K562 (cell line): ENCODE results near the gene ABHD8. TPM values are rescaled to one million over a fixed set of nuclear protein-coding genes. Genes with fewer than 3 reads are reported as not detected.
A peak's percentile ranks its signal among the peaks of the same experiment; 100 is the strongest.

Experiments used
- ATAC-seq: fragments of 200-7000 bp; cut with Tn5 transposase; 3 replicates; pipeline ENCODE4 v1.9.1; 2020; ENCODE audit warnings: moderate library complexity
- BruUV-seq: library from RNA; stranded (reverse); fragments of 400-500 nt; replicated peaks from 2 replicates; lab custom pipeline; 2021; lab: Mats Ljungman, UMichigan
- CTCF ChIA-PET: fragments of 300-600 bp; formaldehyde crosslinking; extraction: SDS; loops from one replicate; lab custom pipeline; 2021; ENCODE audit warnings: low intra/inter-chr PET ratio; lab: Yijun Ruan, JAX
- POLR2A ChIA-PET: fragments of 300-600, 350-650 bp; sonication (Branson Sonifier 250); formaldehyde crosslinking; extraction: SDS; loops from one replicate; lab custom pipeline; 2021; ENCODE audit warnings: antibody characterized with exemption, inconsistent platforms; lab: Yijun Ruan, JAX
- DNase-seq, 4 experiments: peaks; one replicate each; pipeline versions ENCODE4 v3.0.0 to v3.0.0-alpha.2; 2011 to 2018; ENCODE audit warnings: low spot score in 3 of 4, mixed read lengths in 3 of 4; ENCODE audit errors: extremely low read depth in 1 of 4
- FAIRE-seq: peaks from 2 replicates; lab custom pipeline; 2011; peaks lifted over from hg19 to GRCh38; lab: Jason Lieb, UNC
- H2AFZ ChIP-seq: 2 replicates; pipeline ENCODE4 v1.6.0; 2011; ENCODE audit warnings: low read depth, low read length, control low read depth, inconsistent platforms
- H3K27ac ChIP-seq: fragments of 200-600 bp; 3 replicates; pipeline ENCODE4 v1.8.0; 2011; ENCODE audit warnings: low read depth, mild to moderate bottlenecking, control low read depth, inconsistent platforms, low read length, moderate library complexity, mixed read lengths; ENCODE audit errors: extremely low read depth
- H3K27me3 ChIP-seq, 2 experiments: fragments of 300-600 bp in 1 of 2; 2 replicates in 1 of 2; 3 replicates in 1 of 2; pipeline versions ENCODE4 v1.6.0 to v1.8.0; 2011; ENCODE audit warnings: inconsistent platforms in 2 of 2, low read length in 2 of 2, mild to moderate bottlenecking in 1 of 2, mixed read lengths in 1 of 2, moderate library complexity in 1 of 2; ENCODE audit not compliant: control insufficient read depth in 2 of 2, insufficient read depth in 2 of 2
- H3K36me3 ChIP-seq: fragments of 300-600 bp; 3 replicates; pipeline ENCODE4 v1.8.0; 2011; ENCODE audit warnings: mild to moderate bottlenecking, low read length, inconsistent platforms; ENCODE audit not compliant: control insufficient read depth, insufficient read depth
- H3K4me1 ChIP-seq, 2 experiments: fragments of 200-600 bp in 1 of 2; replicated peaks in 1 of 2; 2 replicates in 1 of 2; 3 replicates in 1 of 2; pipeline versions ENCODE4 v1.5.1 to v1.8.0; 2011; ENCODE audit warnings: inconsistent platforms in 2 of 2, low read length in 2 of 2, mild to moderate bottlenecking in 1 of 2, mixed read lengths in 1 of 2, moderate library complexity in 1 of 2; ENCODE audit not compliant: control insufficient read depth in 2 of 2, insufficient read depth in 2 of 2
- H3K4me2 ChIP-seq: 2 replicates; pipeline ENCODE4 v1.6.1; 2011; ENCODE audit warnings: low read length, control low read depth, inconsistent platforms, mixed read lengths; ENCODE audit not compliant: insufficient read depth
- H3K4me3 ChIP-seq: fragments of 200-600 bp; sonication (generic), shearing (Covaris generic); 2 replicates; pipeline ENCODE4 v1.5.1; 2016; ENCODE audit warnings: control low read depth, inconsistent platforms
- H3K79me2 ChIP-seq: fragments of 200-600 bp; 3 replicates; pipeline ENCODE4 v1.8.0; 2011; ENCODE audit warnings: low read length, inconsistent platforms; ENCODE audit not compliant: control insufficient read depth, insufficient read depth
- H3K9ac ChIP-seq, 2 experiments: 2 replicates each; pipeline versions ENCODE4 v1.6.0 to v1.6.1; 2011; ENCODE audit warnings: low read depth in 2 of 2, low read length in 2 of 2, control low read depth in 1 of 2, inconsistent platforms in 1 of 2, mild to moderate bottlenecking in 1 of 2, mixed read lengths in 1 of 2; ENCODE audit not compliant: insufficient read depth in 1 of 2
- H3K9me1 ChIP-seq: one replicate; pipeline ENCODE4 v1.6.0; 2011; ENCODE audit warnings: inconsistent platforms, mild to moderate bottlenecking, low read length, moderate library complexity; ENCODE audit not compliant: control insufficient read depth, insufficient read depth
- H3K9me3 ChIP-seq: replicated peaks from 2 replicates; pipeline ENCODE4 v1.5.1; 2011; ENCODE audit warnings: low read depth, low read length, inconsistent platforms; ENCODE audit not compliant: control insufficient read depth, insufficient read depth
- H4K20me1 ChIP-seq: replicated peaks from 2 replicates; pipeline ENCODE4 v1.6.1; 2011; ENCODE audit warnings: low read length, inconsistent platforms, mixed read lengths; ENCODE audit not compliant: control insufficient read depth, insufficient read depth
- BRCA1 ChIP-seq, 2 experiments: fragments of 450-650 bp in 1 of 2; sonication (generic) in 1 of 2; formaldehyde crosslinking in 1 of 2; IDR thresholded peaks; 2 replicates each; pipeline versions ENCODE4 v1.5.0 to v1.6.1; 2017 to 2020; ENCODE audit warnings: mild to moderate bottlenecking in 1 of 2, missing genetic modification reagents in 1 of 2
- ID3 ChIP-seq, 2 experiments: fragments of 250-450 bp in 1 of 2; fragments of 450-650 bp in 1 of 2; sonication (Bioruptor Pico) in 1 of 2; IDR thresholded peaks; 2 replicates each; pipeline versions ENCODE4 v1.6.1 to v1.8.0; 2016 to 2021; ENCODE audit warnings: mild to moderate bottlenecking in 2 of 2, moderate library complexity in 2 of 2, missing compliant biosample characterization in 1 of 2, missing genetic modification characterization in 1 of 2
- KDM1A ChIP-seq, 2 experiments: fragments of 450-650 bp; IDR thresholded peaks; 2 replicates each; pipeline ENCODE4 v1.6.1; 2016; ENCODE audit warnings: mild to moderate bottlenecking in 2 of 2
- PCBP1 ChIP-seq: fragments of 200-400 bp; formaldehyde crosslinking; IDR thresholded peaks from 2 replicates; pipeline ENCODE4 v1.6.1; 2018; ENCODE audit warnings: mild to moderate bottlenecking, low read depth, low read length; ENCODE audit not compliant: poor library complexity, severe bottlenecking
- PRDM10 ChIP-seq: fragments of 450-650 bp; IDR thresholded peaks from 2 replicates; pipeline ENCODE4 v1.6.1; 2018; ENCODE audit not compliant: partially characterized antibody
- RCOR1 ChIP-seq, 2 experiments: IDR thresholded peaks; 2 replicates each; pipeline ENCODE4 v1.6.1; 2012; ENCODE audit warnings: low read depth in 2 of 2, low read length in 2 of 2, borderline replicate concordance in 1 of 2, improper control_type of control experiment in 1 of 2
- TCF7 ChIP-seq: sonication (generic); IDR thresholded peaks from 2 replicates; pipeline ENCODE4 v1.6.1; 2016; ENCODE audit warnings: antibody characterized with exemption, borderline replicate concordance
- THRA ChIP-seq: fragments of 450-650 bp; IDR thresholded peaks from 2 replicates; pipeline ENCODE4 v1.6.1; 2017; ENCODE audit warnings: mild to moderate bottlenecking, moderate library complexity
- WGBS: fragments of 100-300 bp; shearing (Covaris generic); methylation state at CpG from one replicate; pipeline ENCODE4 v1.1.6; 2016; ENCODE audit warnings: low coverage, mixed read lengths; ENCODE audit not compliant: insufficient coverage; ENCODE audit errors: missing lambda C conversion rate; 5-methylcytosine and 5-hydroxymethylcytosine counted together
- in situ Hi-C: fragments of 300-500 bp; cut with MboI; formaldehyde crosslinking; loops from 4 replicates; pipeline ENCODE4 v1.15.0; 2018; ENCODE audit warnings: inconsistent platforms, mixed read lengths
- intact Hi-C: fragments of 100-400 bp; cut with micrococcal nuclease; formaldehyde crosslinking; loops from 2 replicates; pipeline ENCODE4 v1.14.2; 2022
- polyA plus RNA-seq, 8 experiments: library from polyadenylated mRNA; depleted of rRNA in 4 of 8; stranded (reverse) in 5 of 8; unstranded in 3 of 8; fragments of >200 nt; fragmentation: Nextera tagmentation in 2 of 8; fragmentation: Illumina TruSeq in 1 of 8; extraction: Ambion mirVana in 2 of 8; extraction: Trizol in 1 of 8; gene quantifications; 2 replicates each; pipeline versions ENCODE4 v1.2.1 to v1.2.3, GENCODE V29; 2011 to 2014; ENCODE audit warnings: inconsistent platforms in 1 of 8, missing spikeins in 1 of 8
- total RNA-seq, 7 experiments: library from RNA; depleted of rRNA in 6 of 7; stranded (reverse); fragments of >200 nt in 6 of 7; fragmentation: Illumina TruSeq in 2 of 7; extraction: Trizol in 2 of 7; gene quantifications; 2 replicates each; pipeline versions ENCODE4 v1.2.1 to v1.2.3, GENCODE V29; 2011 to 2021; ENCODE audit warnings: low replicate concordance in 1 of 7
- TF ChIP-seq, protein P1 (sequence below): fragments of 450-650 bp; IDR thresholded peaks from 2 replicates; pipeline ENCODE4 v1.6.1; 2016; ENCODE audit warnings: low read depth, mild to moderate bottlenecking, moderate library complexity

ABHD8 gene
- total and polyA plus RNA-seq, 9 of the 15 experiments (the other 6 are each of a cell fraction or from before 2014, with no cell fraction given): 0.04 to 6.6 (median 2.0) TPM; not detected in 1

DNA sequence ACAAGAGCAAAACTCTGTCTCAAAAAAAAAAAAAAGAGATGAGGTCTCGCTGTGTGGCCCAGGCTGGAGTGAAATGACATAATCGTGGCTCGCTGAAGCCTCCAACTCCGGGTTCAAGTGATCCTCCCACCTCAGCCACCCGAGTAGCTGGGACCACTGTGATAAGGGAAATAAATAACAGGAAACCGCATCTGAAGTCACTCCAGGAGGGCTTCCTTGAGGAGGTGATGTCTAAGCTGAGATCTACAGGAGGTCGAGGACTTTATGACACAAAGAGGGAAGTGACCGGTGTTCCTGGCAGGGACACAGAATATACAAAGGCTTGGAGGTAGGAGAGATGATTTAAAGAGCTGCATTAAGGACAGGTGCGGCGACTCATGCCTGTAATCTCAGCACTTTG lies 48.6 kb downstream of the ABHD8 start (continued):
- TF ChIP-seq KDM1A (IDR thresholded peaks at IDR 0.05) (peak; percentile 62 to 78; a peak in 3 of 4 replicates), RCOR1 (IDR thresholded peaks at IDR 0.05; ENCODE audit: borderline replicate concordance in 1 of 2, low read depth in 2 of 2, low read length in 2 of 2) (peak in 1 of 2 experiments; percentile 68; a peak in 2 of 4 replicates), ID3 (CRISPR knock-in tag; IDR thresholded peaks at IDR 0.05) (no peak), ID3 (tag; IDR thresholded peaks at IDR 0.05) (no peak)
- TF ChIP-seq, protein P1, sequence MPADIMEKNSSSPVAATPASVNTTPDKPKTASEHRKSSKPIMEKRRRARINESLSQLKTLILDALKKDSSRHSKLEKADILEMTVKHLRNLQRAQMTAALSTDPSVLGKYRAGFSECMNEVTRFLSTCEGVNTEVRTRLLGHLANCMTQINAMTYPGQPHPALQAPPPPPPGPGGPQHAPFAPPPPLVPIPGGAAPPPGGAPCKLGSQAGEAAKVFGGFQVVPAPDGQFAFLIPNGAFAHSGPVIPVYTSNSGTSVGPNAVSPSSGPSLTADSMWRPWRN: no peak

GRCh38 chr19:17249887-17250548 lies 53.2 kb downstream of the ABHD8 start:
- H2AFZ ChIP-seq: no peak overlapping the region
- TF ChIP-seq PRDM10 (peak; percentile 29), PCBP1 (no peak), BRCA1 (IDR thresholded peaks at IDR 0.05) (no peak), BRCA1 (CRISPR knock-in tag; IDR thresholded peaks at IDR 0.05) (0 out of 2 replicates have a peak, but pooled peaks have one; percentile 26), TCF7 (no peak), THRA (no peak)

More at GRCh38 chr19:17249887-17250548, 53.2 kb downstream of the ABHD8 start:
- peak overlapping the region in 1 of 2 experiments; percentile 80; a peak in 1 of 4 replicates for H3K9ac ChIP-seq
- H3K27ac ChIP-seq: peak overlapping the region; percentile 53; the same call in 1 of the 3 replicates
- H4K20me1 ChIP-seq: no peaks in the 10 kb centered on the region
- ATAC-seq (no peak), FAIRE-seq (no peak), DNase-seq (no peak)
- H3K9me3 ChIP-seq: no peaks in the 10 kb centered on the region
- intact Hi-C loops (loop anchor here (5.0 kb wide), 1 partner anchor 43 kb away; no protein-coding TSS in a partner anchor), in situ Hi-C loops (no loop called here)
- no peaks in the 10 kb centered on the region for H3K36me3 ChIP-seq
- ChIA-PET POLR2A (interaction anchor here (0.5 to 1.4 kb wide), 9 partner anchors 8 to 35 kb away, joined by 3 to 6 read pairs (median 3); partner anchors contain the start of gene USE1), CTCF (no interaction called here)
- H3K4me2 ChIP-seq: no peak overlapping the region
- no TSS peak for BruUV-seq
- H3K9me1 ChIP-seq: no peaks in the 10 kb centered on the region
- WGBS: 79% methylated on average over 11 of the region's 15 CpGs
- no peak overlapping the region for H3K4me3 ChIP-seq
- no peaks in the 10 kb centered on the region for H3K27me3 ChIP-seq
- H3K79me2 ChIP-seq: peaks cover 5% of the 10 kb centered on the region
- H3K4me1 ChIP-seq: peaks cover 35 to 54% of the 10 kb centered on the region in 2 experiments
